B cell (primary cell): ENCODE measurements around the gene SLC25A29. TPM values are rescaled to one million over a fixed set of nuclear protein-coding genes. Genes with fewer than 3 reads are reported as not detected.

Experiments
- ATAC-seq: fragments of 200-7000 bp; cut with Tn5 transposase; one replicate; pipeline ENCODE4 v1.10.0; 2021; ENCODE audit warnings: low read depth, mild to moderate bottlenecking, moderate number of reproducible peaks, moderate library complexity
- CTCF ChIA-PET: fragments of 350-600 bp; sonication (Branson Sonifier 250); formaldehyde crosslinking; loops from one replicate; lab custom pipeline; 2021; ENCODE audit warnings: antibody characterized with exemption, inconsistent platforms; lab: Charles Lee
- POLR2A ChIA-PET: fragments of 350-600 bp; sonication (Branson Sonifier 250); formaldehyde crosslinking; loops from one replicate; lab custom pipeline; 2021; ENCODE audit warnings: antibody characterized with exemption; lab: Charles Lee
- DNase-seq: peaks from one replicate; pipeline ENCODE4 v3.0.0; 2013
- H2AFZ ChIP-seq: 2 replicates; pipeline ENCODE4 v1.6.1; 2012; ENCODE audit warnings: mild to moderate bottlenecking, low read depth, low read length; ENCODE audit not compliant: insufficient read depth, poor library complexity, severe bottlenecking
- H3K27ac ChIP-seq, 2 donors: 1 replicate in 1 of 2; 2 replicates in 1 of 2; pipeline ENCODE4 v1.5.1; 2012 to 2013; ENCODE audit warnings: low read length in 2 of 2, mild to moderate bottlenecking in 2 of 2, moderate library complexity in 1 of 2
- H3K27me3 ChIP-seq, 4 experiments: fragments of 200-600 bp in 1 of 4; sonication (generic) in 1 of 4; replicated peaks in 1 of 4; 1 replicate in 2 of 4; 2 replicates in 2 of 4; pipeline versions ENCODE4 v1.6.1 to v1.7.0; 2013 to 2016; ENCODE audit warnings: low read length in 3 of 4, mild to moderate bottlenecking in 2 of 4, mixed read lengths in 1 of 4, moderate library complexity in 1 of 4; ENCODE audit not compliant: insufficient read depth in 4 of 4, control insufficient read depth in 3 of 4; ENCODE audit errors: control extremely low read depth in 1 of 4
- H3K36me3 ChIP-seq, 2 experiments: replicated peaks in 1 of 2; 1 replicate in 1 of 2; 2 replicates in 1 of 2; pipeline versions ENCODE4 v1.6.1 to v1.7.1; 2013; ENCODE audit warnings: low read length in 1 of 2; ENCODE audit not compliant: insufficient read depth in 2 of 2, control insufficient read depth in 1 of 2; ENCODE audit errors: control extremely low read depth in 1 of 2, extremely low read depth in 1 of 2
- H3K4me1 ChIP-seq, 2 donors: fragments of 200-600 bp in 1 of 2; sonication (generic) in 1 of 2; 1 replicate in 1 of 2; 2 replicates in 1 of 2; pipeline versions ENCODE4 v1.5.1 to v1.6.1; 2013 to 2017; ENCODE audit warnings: low read length in 2 of 2; ENCODE audit not compliant: control insufficient read depth in 2 of 2, insufficient read depth in 2 of 2
- H3K4me2 ChIP-seq: replicated peaks from 2 replicates; pipeline ENCODE3; 2012; ENCODE audit warnings: mild to moderate bottlenecking, low read depth, low read length; ENCODE audit not compliant: poor library complexity, severe bottlenecking
- H3K4me3 ChIP-seq, 5 experiments: fragments of 200-600 bp in 1 of 5; sonication (generic) in 1 of 5; 1 replicate in 3 of 5; 2 replicates in 2 of 5; pipeline versions ENCODE4 v1.5.1 to v1.7.0; 2011 to 2016; ENCODE audit warnings: low read length in 4 of 5, mild to moderate bottlenecking in 4 of 5, low read depth in 2 of 5, control low read depth in 1 of 5, moderate library complexity in 1 of 5; ENCODE audit not compliant: insufficient read depth in 1 of 5; ENCODE audit errors: control extremely low read depth in 1 of 5, extremely low read depth in 1 of 5
- H3K79me2 ChIP-seq: fragments of 200-600 bp; sonication (generic); one replicate; pipeline ENCODE4 v1.6.0; 2016; ENCODE audit warnings: low read length; ENCODE audit not compliant: control insufficient read depth, insufficient read depth
- H3K9ac ChIP-seq: fragments of 200-600 bp; sonication (generic); 2 replicates; pipeline ENCODE4 v1.6.1; 2017; ENCODE audit warnings: mild to moderate bottlenecking, low read length, moderate library complexity
- H3K9me3 ChIP-seq, 3 donors: one replicate each; pipeline versions ENCODE4 v1.6.1 to v1.7.1; 2013; ENCODE audit warnings: low read length in 2 of 3; ENCODE audit not compliant: control insufficient read depth in 2 of 3, insufficient read depth in 1 of 3; ENCODE audit errors: control extremely low read depth in 1 of 3
- H4K20me1 ChIP-seq: 2 replicates; pipeline ENCODE4 v1.6.0; 2012; ENCODE audit warnings: mild to moderate bottlenecking, low read length; ENCODE audit not compliant: insufficient read depth, control insufficient read depth, poor library complexity, severe bottlenecking
- H3K27ac Mint-ChIP-seq: one replicate; pipeline ENCODE4 v1.8.0; 2021; ENCODE audit warnings: mixed read lengths
- H3K27me3 Mint-ChIP-seq: one replicate; pipeline ENCODE4 v1.8.0; 2021; ENCODE audit warnings: mixed read lengths
- H3K4me1 Mint-ChIP-seq: one replicate; pipeline ENCODE4 v1.8.0; 2021; ENCODE audit warnings: mixed read lengths
- H3K4me3 Mint-ChIP-seq: one replicate; pipeline ENCODE4 v1.8.0; 2021; ENCODE audit warnings: mixed read lengths
- H3K9me3 Mint-ChIP-seq: one replicate; pipeline ENCODE4 v1.8.0; 2022; ENCODE audit warnings: mixed read lengths; ENCODE audit not compliant: insufficient read depth
- CTCF ChIP-seq: fragments of 200-600 bp; IDR thresholded peaks from one replicate; pipeline ENCODE4 v1.8.0; 2022; ENCODE audit warnings: antibody characterized with exemption, mild to moderate bottlenecking
- EZH2 ChIP-seq: IDR thresholded peaks from 2 replicates; pipeline ENCODE4 v1.6.1; 2012; ENCODE audit warnings: borderline replicate concordance, low read depth, mild to moderate bottlenecking, moderate library complexity, low read length; ENCODE audit not compliant: insufficient read depth, poor library complexity, severe bottlenecking
- WGBS: methylation state at CpG from one replicate; pipeline ENCODE4 v1.1.5; 2013; ENCODE audit warnings: missing lambda C conversion rate; ENCODE audit not compliant: insufficient coverage; 5-methylcytosine and 5-hydroxymethylcytosine counted together
- intact Hi-C: fragments of 100-400 bp; cut with micrococcal nuclease; formaldehyde crosslinking; loops from one replicate; pipeline ENCODE4 v1.10.0; 2022
- polyA plus RNA-seq: library from polyadenylated mRNA; depleted of rRNA; stranded (reverse); fragments of >200 nt; gene quantifications from 2 replicates; pipeline ENCODE4 v1.2.3, GENCODE V29; 2012
- total RNA-seq, 2 donors: library from RNA; stranded (reverse); fragments of 120-200 nt in 1 of 2; gene quantifications; 1 replicate in 1 of 2; 2 replicates in 1 of 2; pipeline versions ENCODE4 v1.2.3 to v1.2.4, GENCODE V29; 2013 to 2022

Gene SLC25A29
- total and polyA plus RNA-seq, 2 donors (not counting 1 experiment from before 2014, with no cell fraction given), result 15.1 to 99.9 TPM

- 10% methylated on average over 47 of the region's 49 CpGs for WGBS
- peak overlapping the region in 1 of 2 donors; percentile 46 for H3K27ac ChIP-seq
- H3K9me3 ChIP-seq, result no peaks in the 10 kb centered on the region
- ChIA-PET CTCF (interaction anchor here (0.9 to 1.5 kb wide), 4 partner anchors 10 to 71 kb away, joined by 3 to 5 read pairs (median 4); no protein-coding TSS in a partner anchor), POLR2A (interaction anchor here (1.1 kb wide), 1 partner anchor 10 kb away, joined by 3 read pairs; no protein-coding TSS in a partner anchor)
- H3K27me3 Mint-ChIP-seq, result no peaks in the 10 kb centered on the region
- peak; percentile 23 for DNase-seq
- peak overlapping the region; percentile 77 for H3K9ac ChIP-seq
- ATAC-seq, result no peak
- peak overlapping the region; percentile 88 for H3K4me3 Mint-ChIP-seq
- H3K4me3 ChIP-seq, result peak overlapping the region in 4 of 5 experiments; percentile 70 to 81 (median 80)
- TF ChIP-seq CTCF (no peak), EZH2 (no peak)
- peaks cover 16% of the 10 kb centered on the region for H3K79me2 ChIP-seq
- peak overlapping the region; percentile 95 for H3K4me2 ChIP-seq
- H4K20me1 ChIP-seq, result no peaks in the 10 kb centered on the region
- peak overlapping the region; percentile 83 for H3K27ac Mint-ChIP-seq
- peak overlapping the region; percentile 87 for H2AFZ ChIP-seq
- H3K4me1 Mint-ChIP-seq, result peaks cover 24% of the 10 kb centered on the region
- H3K27me3 ChIP-seq, result peaks cover 0 to 3% (median 0%) of the 10 kb centered on the region in 4 experiments
- H3K4me1 ChIP-seq, result peaks cover 26 to 38% of the 10 kb centered on the region in 2 donors
- intact Hi-C loops, result loop anchor here (1.0 to 10.0 kb wide), 5 partner anchors 11 to 702 kb away; partner anchors contain the start of genes CCDC85C and WDR25
- H3K9me3 Mint-ChIP-seq, result no peaks in the 10 kb centered on the region
- no peaks in the 10 kb centered on the region for H3K36me3 ChIP-seq
These were observed 938 bp upstream of the SLC25A29 start for GRCh38 chr14:100306998-100307765.
